Iris pigment epithelial cell (primary cell): ENCODE data around the gene TULP4.
A peak's percentile ranks its signal among the peaks of the same experiment; 100 is the strongest.
"Not testable (repeated sequence)": the region's sequence is repeated elsewhere in the genome, so short reads cannot be mapped to it uniquely, and the experiment has no call there.

Source experiments
- DNase-seq: peaks from one replicate; pipeline ENCODE4 v3.0.0-alpha.2; 2011; ENCODE audit warnings: low read depth

The TULP4 gene

DNA sequence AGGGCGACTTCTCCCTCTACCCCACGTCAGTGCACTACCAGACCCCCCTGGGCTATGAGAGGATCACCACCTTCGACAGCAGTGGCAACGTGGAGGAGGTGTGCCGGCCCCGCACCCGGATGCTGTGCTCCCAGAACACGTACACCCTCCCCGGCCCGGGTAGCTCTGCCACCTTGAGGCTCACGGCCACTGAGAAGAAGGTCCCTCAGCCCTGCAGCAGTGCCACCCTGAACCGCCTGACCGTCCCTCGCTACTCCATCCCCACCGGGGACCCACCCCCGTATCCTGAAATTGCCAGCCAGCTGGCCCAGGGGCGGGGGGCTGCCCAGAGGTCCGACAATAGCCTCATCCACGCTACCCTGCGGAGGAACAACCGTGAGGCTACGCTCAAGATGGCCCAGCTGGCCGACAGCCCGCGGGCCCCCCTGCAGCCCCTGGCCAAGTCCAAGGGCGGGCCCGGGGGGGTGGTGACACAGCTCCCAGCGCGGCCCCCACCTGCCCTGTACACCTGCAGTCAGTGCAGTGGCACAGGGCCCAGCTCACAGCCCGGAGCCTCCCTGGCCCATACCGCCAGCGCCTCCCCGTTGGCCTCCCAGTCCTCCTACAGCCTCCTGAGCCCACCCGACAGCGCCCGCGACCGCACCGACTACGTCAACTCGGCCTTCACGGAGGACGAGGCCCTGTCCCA is 190.1 kb downstream of the TULP4 start:
- DNase-seq: no peak

GRCh38 chr6:158503222-158503621 is 191.0 kb downstream of the TULP4 start:
- no peak for DNase-seq

- DNase-seq: no peak
Observed at GRCh38 chr6:158503846-158504245, 191.6 kb downstream of the TULP4 start.

GRCh38 chr6:158505194-158505593 is 192.9 kb downstream of the TULP4 start:
- no peak for DNase-seq

GRCh38 chr6:158506601-158507000 is 194.3 kb downstream of the TULP4 start:
- DNase-seq: peak; percentile 11

DNA sequence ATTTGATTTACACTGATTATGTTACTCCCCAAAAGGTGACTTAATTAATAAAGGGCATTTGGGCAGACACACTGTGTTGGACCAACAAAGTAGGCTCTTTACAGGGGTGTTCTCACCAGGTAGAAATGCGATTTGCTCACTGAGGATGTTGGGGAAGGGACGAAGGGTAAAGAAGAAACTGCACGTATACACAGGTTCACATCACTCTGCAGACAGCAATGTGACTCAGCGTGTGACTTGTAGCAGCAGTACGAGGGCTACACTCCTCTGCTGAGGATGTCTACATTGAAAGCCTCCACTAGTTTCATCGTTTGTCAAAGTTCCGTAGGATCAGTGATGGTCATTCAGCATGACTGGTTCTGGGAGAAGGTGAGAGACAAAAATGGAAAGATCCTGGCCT is 194.9 kb downstream of the TULP4 start:
- DNase-seq: no peak

- no peak for DNase-seq
Observed at GRCh38 chr6:158508450-158508849, 196.2 kb downstream of the TULP4 start.

DNA sequence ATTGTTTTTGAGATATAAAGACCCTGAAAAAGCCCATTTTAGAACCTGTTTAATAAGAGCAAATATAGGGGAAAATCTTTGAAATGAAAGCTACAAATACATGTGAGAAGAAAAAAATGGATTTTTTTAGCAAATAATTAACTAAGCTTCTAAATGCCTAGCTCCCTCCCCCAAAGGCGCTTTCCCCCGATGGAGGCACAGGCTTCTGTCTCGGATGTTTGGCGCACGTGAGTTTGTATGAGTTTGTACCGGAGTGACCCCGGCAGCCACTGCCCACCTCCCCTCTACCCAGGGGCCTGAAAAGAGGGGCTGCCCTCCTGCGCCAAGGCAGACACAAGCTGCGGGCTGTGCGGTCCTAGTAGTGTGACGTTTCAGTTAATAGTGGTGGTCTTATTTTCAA is 197.2 kb downstream of the TULP4 start:
- DNase-seq: no peak

DNA sequence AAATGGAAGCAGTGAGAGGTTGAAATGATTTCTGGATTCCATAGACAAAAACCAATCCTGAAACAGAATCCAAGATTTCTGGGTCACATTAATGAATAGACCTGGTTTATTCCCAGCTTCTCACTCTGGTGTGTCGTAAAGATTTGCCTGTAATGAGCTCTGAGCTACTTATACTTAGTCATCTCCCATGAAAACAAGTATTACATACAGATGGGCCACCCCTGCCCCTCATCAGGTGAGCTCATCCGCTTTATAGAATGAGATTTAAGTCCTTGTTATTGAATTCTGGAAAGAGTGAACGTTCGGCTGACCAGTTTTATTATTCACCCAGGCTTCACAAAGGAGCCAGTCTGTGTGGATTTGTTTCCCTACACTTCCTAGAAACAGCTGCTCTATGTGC is 200.5 kb downstream of the TULP4 start:
- DNase-seq: no peak

GRCh38 chr6:158514176-158514575 is 201.9 kb downstream of the TULP4 start:
- no peak for DNase-seq

DNA sequence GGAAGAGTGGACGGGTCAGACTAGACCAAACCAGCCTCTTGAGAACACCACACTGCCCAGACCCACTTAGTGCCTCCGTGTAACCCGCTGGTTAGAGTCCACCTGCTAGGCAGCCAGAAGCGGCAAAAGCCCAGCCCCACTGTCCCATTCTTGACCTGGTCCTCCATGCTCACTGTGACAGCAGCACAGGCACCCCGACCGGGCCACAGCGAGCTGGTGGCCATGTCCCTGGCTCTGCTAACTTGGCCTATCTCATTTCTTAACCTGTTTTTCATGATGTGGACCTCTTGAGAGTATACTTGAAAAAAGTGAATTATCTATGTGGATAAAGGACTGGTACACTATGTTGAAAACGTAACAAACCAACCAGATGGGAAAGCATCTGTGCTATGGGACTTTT is 202.7 kb downstream of the TULP4 start:
- DNase-seq: no peak

- no peak for DNase-seq
Observed at GRCh38 chr6:158516098-158516497, 203.8 kb downstream of the TULP4 start.

DNA sequence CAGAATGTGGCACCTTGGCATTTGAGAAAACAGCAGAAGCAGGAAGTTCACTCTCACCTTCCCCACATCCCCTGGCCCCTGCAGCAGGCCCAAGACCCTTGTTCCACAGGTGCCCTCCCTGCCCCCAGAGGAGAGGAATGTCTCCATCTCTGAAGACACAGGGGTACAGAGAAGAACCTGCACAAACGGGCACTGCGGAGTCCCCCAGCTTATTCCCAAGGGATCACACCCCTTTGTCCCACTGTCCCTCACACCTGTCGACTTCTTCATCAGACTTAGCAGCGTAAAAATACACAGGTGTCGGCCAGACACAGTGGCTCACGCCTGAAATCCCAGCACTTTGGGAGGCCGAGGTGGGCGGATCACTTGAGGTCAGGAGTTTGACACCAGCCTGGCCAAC is 204.8 kb downstream of the TULP4 start:
- DNase-seq: no peak

GRCh38 chr6:158517581-158517980 is 205.3 kb downstream of the TULP4 start:
- no peak for DNase-seq

DNA sequence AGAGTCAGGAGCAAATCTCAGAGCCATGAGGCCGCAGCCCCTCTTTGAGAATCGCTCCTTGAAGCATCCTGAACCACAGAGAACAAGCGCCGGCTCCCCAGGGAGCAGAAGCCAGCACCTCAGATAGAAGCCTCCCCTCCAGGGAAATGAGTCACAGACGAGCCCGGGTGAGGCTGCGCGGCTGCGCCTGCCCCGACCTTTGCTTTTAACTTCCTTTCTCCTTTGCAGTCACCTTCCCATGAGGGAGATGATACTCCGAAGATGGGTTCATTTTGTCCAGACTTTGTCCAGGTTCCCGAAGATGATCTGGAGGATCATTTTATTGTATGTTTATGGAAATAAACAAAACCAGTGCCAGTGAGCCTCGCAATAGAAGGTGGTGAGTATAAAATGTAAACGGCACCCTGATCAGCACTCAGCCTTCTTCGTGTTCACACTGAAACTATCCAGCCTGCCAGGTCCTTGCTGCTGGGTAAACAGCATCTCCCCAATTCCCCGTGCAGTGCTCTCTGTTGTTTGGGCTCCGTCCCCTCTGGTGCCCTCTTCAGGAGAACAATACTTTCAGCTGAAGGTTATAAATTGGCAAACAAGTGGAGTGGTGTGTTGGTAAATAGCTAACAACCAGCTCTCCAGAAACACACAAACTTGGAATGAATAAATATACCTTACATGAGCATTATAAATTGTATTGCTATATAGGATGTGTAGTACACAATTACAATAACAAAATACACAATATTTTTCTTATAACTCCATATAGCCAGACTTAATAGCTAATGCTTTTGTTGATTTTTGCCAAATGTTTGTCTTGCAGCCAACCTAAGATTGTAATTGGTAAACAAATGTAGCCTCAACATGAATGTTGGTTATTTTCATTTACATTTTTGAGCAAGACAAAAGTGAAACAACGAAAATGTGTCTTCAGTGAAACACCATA is 206.2 kb downstream of the TULP4 start:
- peak; percentile 77 for DNase-seq

- no peak for DNase-seq
Observed at GRCh38 chr6:158519300-158519699, 207.0 kb downstream of the TULP4 start.

GRCh38 chr6:158519761-158520160 is 207.5 kb downstream of the TULP4 start:
- DNase-seq: no peak

DNA sequence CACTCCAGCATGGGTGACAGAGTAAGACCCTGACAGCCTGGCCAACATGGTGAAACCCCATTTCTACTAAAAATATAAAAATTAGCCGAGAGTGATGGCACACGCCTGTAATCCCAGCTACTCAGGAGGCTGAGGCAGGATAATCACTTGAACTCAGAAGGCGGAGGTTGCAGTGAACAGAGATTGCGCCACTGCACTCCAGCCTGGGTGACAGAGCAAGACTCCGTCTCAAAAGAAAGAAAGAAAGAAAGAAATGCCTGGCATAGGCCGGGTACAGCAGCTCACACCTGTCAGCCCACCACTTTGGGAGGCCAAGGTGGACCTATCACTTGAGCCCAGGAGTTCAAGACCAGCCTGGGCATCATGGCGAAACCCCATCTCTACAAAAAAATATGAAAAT is 208.7 kb downstream of the TULP4 start:
- not testable (repeated sequence) for DNase-seq

DNA sequence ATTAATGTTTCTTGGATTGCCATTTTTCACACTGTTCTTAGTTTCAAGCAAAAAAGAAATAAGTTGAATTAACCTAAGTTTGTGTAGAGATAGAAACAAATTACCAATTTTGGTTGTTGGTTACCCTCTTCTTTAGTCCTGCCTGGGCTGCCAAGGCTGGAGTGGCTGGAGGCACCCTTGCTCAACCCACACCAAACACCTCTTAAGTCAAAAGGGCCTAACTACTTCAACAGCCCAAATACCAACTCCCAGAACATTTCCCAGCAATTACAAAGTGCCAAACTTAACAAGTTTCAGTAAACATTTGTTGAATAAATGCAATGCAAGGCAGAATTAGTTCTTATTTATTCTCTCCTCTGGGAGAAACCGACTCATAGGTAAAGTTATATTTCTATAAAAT is 209.5 kb downstream of the TULP4 start:
- DNase-seq: no peak

GRCh38 chr6:158522616-158523015 is 210.4 kb downstream of the TULP4 start:
- no peak for DNase-seq

DNA sequence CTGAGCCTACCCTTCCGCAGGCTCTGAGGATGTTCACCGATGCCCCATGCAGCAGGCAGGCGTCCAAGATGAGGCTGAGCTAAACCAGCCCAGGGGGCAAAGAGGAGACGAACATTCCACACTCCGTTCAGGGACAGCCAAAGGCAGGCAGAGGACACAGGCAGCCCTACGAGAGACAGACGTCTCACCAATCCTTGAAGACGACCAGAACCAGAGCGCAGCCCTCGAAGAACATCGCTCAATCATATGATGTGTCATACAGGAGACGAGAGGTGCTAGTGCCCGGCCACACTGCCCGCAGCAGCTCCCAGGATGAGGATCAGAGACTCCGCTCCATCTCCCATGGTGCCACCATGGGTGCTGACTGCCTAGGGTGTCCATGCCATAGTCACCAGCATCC is 212.0 kb downstream of the TULP4 start:
- DNase-seq: no peak

DNA sequence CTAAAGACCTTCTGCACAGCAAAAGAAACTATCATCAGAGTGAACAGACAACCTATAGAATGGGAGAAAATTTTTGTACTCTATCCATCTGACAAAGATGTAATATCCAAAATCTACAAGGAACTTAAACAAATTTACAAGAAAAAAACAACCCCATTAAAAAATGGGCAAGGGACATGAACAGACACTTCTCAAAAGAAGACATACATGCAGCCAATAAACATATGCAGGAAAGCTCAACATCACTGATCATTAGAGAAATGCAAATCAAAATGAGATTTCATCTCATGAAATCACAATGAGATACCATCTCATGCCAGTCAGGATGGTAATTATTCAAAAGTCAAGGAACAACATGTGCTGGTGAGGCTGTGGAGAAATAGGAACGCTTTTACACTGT is 215.6 kb downstream of the TULP4 start:
- DNase-seq: not testable (repeated sequence)

DNA sequence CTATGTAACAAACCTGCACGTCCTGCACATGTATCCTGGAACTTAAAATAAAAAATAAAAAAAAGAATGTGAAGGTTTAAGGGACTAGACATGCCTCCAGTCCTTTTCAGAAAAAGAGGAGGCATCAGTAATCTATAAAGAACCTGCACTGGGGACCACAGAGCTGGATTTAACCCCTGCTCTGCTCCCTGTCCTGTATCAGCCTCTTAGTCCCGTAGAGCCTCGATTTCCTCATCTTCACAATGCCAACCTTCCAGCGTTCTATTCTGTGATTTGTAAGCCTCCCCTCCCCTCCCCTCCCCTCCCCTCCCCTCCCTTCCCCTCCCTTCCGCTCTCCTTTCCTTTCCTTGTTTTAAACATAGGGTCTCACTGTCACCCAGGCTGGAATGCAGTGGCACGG is 216.6 kb downstream of the TULP4 start:
- no peak for DNase-seq
